ENCODE results near the gene PRDX1.

PRDX1 gene

GRCh38 chr1:45491487-45492260 is 30.0 kb downstream of the PRDX1 start:
- TF ChIP-seq, protein P1, sequence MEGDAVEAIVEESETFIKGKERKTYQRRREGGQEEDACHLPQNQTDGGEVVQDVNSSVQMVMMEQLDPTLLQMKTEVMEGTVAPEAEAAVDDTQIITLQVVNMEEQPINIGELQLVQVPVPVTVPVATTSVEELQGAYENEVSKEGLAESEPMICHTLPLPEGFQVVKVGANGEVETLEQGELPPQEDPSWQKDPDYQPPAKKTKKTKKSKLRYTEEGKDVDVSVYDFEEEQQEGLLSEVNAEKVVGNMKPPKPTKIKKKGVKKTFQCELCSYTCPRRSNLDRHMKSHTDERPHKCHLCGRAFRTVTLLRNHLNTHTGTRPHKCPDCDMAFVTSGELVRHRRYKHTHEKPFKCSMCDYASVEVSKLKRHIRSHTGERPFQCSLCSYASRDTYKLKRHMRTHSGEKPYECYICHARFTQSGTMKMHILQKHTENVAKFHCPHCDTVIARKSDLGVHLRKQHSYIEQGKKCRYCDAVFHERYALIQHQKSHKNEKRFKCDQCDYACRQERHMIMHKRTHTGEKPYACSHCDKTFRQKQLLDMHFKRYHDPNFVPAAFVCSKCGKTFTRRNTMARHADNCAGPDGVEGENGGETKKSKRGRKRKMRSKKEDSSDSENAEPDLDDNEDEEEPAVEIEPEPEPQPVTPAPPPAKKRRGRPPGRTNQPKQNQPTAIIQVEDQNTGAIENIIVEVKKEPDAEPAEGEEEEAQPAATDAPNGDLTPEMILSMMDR (IDR thresholded peaks at IDR 0.05; ENCODE audit: insufficient read depth, low read depth, low read length, missing control alignments), result no peak
- no peak for DNase-seq (ENCODE audit: low read depth)
- peak overlapping the region; percentile 47 for H3K4me3 ChIP-seq (ENCODE audit: low read depth, low read length)

- H3K4me3 ChIP-seq (ENCODE audit: low read depth, low read length), result peak within 1 kb of the TSS; percentile 95
- TF ChIP-seq, protein P1 (IDR thresholded peaks at IDR 0.05; ENCODE audit: insufficient read depth, low read depth, low read length, missing control alignments), result no peak
- peak; percentile 100 for DNase-seq (ENCODE audit: low read depth)
Measured at GRCh38 chr1:45490626-45491486, 30.8 kb downstream of the PRDX1 start, which contains the start of gene TESK2. Gene TESK2, minus strand, starts transcription at chr1:45491163. Its CDS starts 33,378 bp downstream, at chr1:45457785.

DNA sequence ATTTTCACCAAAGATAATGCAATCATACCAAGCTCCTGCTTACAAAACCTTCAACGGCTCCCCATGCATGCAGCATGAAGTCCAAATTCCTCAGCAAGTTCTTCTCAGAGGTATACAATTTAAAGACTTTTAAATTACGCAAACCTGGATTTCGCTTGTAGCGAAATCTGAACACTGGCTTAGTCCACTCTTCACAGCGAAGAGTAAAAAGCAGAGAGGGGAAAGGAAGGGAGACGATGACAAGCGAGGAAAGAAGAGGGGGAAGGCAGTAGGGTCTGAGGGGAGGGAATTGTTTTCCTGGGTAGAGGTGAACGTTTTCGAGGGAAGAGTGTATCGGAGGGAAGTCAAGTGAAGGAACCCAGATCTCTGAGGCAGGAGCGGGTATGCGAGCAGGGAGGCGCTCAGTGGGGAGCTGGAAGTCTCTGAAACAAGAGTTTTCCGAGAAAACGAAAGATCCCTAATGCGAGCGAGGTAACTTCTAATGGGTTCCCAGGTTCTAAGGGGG is 31.5 kb downstream of the PRDX1 start:
- peak overlapping the region; percentile 95 for H3K4me3 ChIP-seq (ENCODE audit: low read depth, low read length)
- peak; percentile 15 for DNase-seq (ENCODE audit: low read depth)

GRCh38 chr1:45489379-45489778 is 32.3 kb downstream of the PRDX1 start:
- peak overlapping the region; percentile 95 for H3K4me3 ChIP-seq (ENCODE audit: low read depth, low read length)
- DNase-seq (ENCODE audit: low read depth), result peak; percentile 53

More for the DNA sequence above, 31.5 kb downstream of the PRDX1 start:
- TF ChIP-seq, protein P1 (IDR thresholded peaks at IDR 0.05; ENCODE audit: insufficient read depth, low read depth, low read length, missing control alignments), result no peak

- peak overlapping the region; percentile 95 for H3K4me3 ChIP-seq (ENCODE audit: low read depth, low read length)
- TF ChIP-seq, protein P1 (IDR thresholded peaks at IDR 0.05; ENCODE audit: insufficient read depth, low read depth, low read length, missing control alignments), result no peak
- no peak for DNase-seq (ENCODE audit: low read depth)
Measured at GRCh38 chr1:45488666-45489377, 32.9 kb downstream of the PRDX1 start.

DNA sequence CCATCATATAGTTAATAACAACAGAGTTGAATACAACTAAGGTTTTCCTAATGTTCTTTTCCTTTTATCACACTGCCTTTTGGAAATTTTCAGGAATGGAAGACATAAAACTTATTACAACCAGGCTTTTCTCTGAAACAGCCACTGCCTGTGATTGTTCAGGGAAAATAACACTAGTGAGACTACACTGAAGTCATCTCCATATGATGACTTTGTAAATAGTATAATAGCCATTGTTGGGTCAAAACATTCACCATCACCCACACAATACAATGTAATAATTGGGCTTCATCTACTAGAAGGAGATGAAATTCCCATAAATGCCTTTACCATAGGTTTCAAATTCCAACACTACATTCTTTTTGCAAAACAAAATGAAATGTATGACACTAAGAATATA is 35.7 kb downstream of the PRDX1 start:
- TF ChIP-seq, protein P1 (IDR thresholded peaks at IDR 0.05; ENCODE audit: insufficient read depth, low read depth, low read length, missing control alignments), result no peak
- H3K4me3 ChIP-seq (ENCODE audit: low read depth, low read length), result no peak overlapping the region
- no peak for DNase-seq (ENCODE audit: low read depth)
